H1 (cell line): ENCODE measurements around the gene IQCE. TPM values are rescaled to one million over a fixed set of nuclear protein-coding genes. Genes with fewer than 3 reads are reported as not detected.

ENCODE experiments used
- CTCF ChIA-PET: fragments of 300-600 bp; sonication (Branson Sonifier 250); formaldehyde crosslinking; loops from one replicate; lab custom pipeline; 2021; ENCODE audit not compliant: partially characterized antibody; lab: Charles Lee
- POLR2A ChIA-PET: fragments of 300-600 bp; sonication (Branson Sonifier 250); formaldehyde crosslinking; loops from one replicate; lab custom pipeline; 2021; ENCODE audit warnings: inconsistent platforms; ENCODE audit not compliant: partially characterized antibody; lab: Charles Lee
- DNase-seq, 2 experiments: peaks; one replicate each; pipeline versions ENCODE4 v3.0.0 to v3.0.0-alpha.2; 2010 to 2022; ENCODE audit warnings: low spot score in 2 of 2, low read depth in 1 of 2, mixed read lengths in 1 of 2
- FAIRE-seq: peaks from 2 replicates; lab custom pipeline; 2011; peaks lifted over from hg19 to GRCh38; lab: Jason Lieb, UNC
- H2AFZ ChIP-seq: 2 replicates; pipeline ENCODE4 v1.8.1; 2012; ENCODE audit warnings: low read length, inconsistent platforms
- H2AK5ac ChIP-seq: 2 replicates; pipeline ENCODE4 v1.6.1; 2013; ENCODE audit warnings: low read depth, low read length
- H2BK120ac ChIP-seq: replicated peaks from 2 replicates; pipeline ENCODE3; 2013; ENCODE audit warnings: low read depth, low read length, inconsistent platforms
- H2BK12ac ChIP-seq: 2 replicates; pipeline ENCODE4 v1.6.1; 2013; ENCODE audit warnings: low read depth, low read length
- H2BK15ac ChIP-seq: 2 replicates; pipeline ENCODE4 v1.6.1; 2013; ENCODE audit warnings: low read length
- H2BK20ac ChIP-seq: 2 replicates; pipeline ENCODE4 v1.6.1; 2013; ENCODE audit warnings: low read length
- H2BK5ac ChIP-seq: 2 replicates; pipeline ENCODE4 v1.6.1; 2013; ENCODE audit warnings: low read depth, low read length
- H3K14ac ChIP-seq: 2 replicates; pipeline ENCODE4 v1.6.1; 2013; ENCODE audit warnings: inconsistent platforms; ENCODE audit not compliant: insufficient read length
- H3K18ac ChIP-seq: 2 replicates; pipeline ENCODE4 v1.6.1; 2013; ENCODE audit warnings: low read length; ENCODE audit errors: extremely low read depth
- H3K23ac ChIP-seq: 2 replicates; pipeline ENCODE4 v1.6.1; 2013; ENCODE audit warnings: inconsistent platforms; ENCODE audit not compliant: insufficient read length
- H3K23me2 ChIP-seq: 2 replicates; pipeline ENCODE4 v1.6.1; 2013; ENCODE audit warnings: low read depth, low read length
- H3K27ac ChIP-seq: 2 replicates; pipeline ENCODE4 v1.6.1; 2011; ENCODE audit warnings: low read depth, low read length, inconsistent platforms
- H3K27me3 ChIP-seq, 4 experiments: replicated peaks in 1 of 4; 1 replicate in 1 of 4; 2 replicates in 3 of 4; pipeline versions ENCODE4 v1.6.1 to v1.8.1; 2011 to 2013; ENCODE audit warnings: low read length in 3 of 4, mild to moderate bottlenecking in 3 of 4, inconsistent platforms in 2 of 4, mixed read lengths in 2 of 4, moderate library complexity in 1 of 4; ENCODE audit not compliant: control insufficient read depth in 3 of 4, insufficient read depth in 3 of 4; ENCODE audit errors: extremely low read depth in 1 of 4
- H3K36me3 ChIP-seq, 4 experiments: 2 replicates each; pipeline versions ENCODE4 v1.6.1 to v1.8.1; 2011 to 2013; ENCODE audit warnings: mild to moderate bottlenecking in 4 of 4, low read length in 3 of 4, moderate library complexity in 2 of 4, control low read depth in 1 of 4, inconsistent platforms in 1 of 4; ENCODE audit not compliant: insufficient read depth in 4 of 4, control insufficient read depth in 2 of 4
- H3K4ac ChIP-seq: replicated peaks from 2 replicates; pipeline ENCODE3; 2013; ENCODE audit warnings: low read length, low read depth, mixed read lengths, inconsistent platforms; ENCODE audit not compliant: insufficient read length
- H3K4me1 ChIP-seq, 4 experiments: replicated peaks in 1 of 4; 1 replicate in 1 of 4; 2 replicates in 3 of 4; pipeline versions ENCODE4 v1.6.1 to v1.8.1; 2011 to 2013; ENCODE audit warnings: low read length in 3 of 4, inconsistent platforms in 2 of 4, mixed read lengths in 1 of 4; ENCODE audit not compliant: insufficient read depth in 4 of 4, control insufficient read depth in 3 of 4
- H3K4me2 ChIP-seq, 2 experiments: 2 replicates each; pipeline versions ENCODE4 v1.6.1 to v1.8.1; 2011 to 2013; ENCODE audit warnings: low read depth in 2 of 2, low read length in 2 of 2, control low read depth in 1 of 2, inconsistent platforms in 1 of 2, mild to moderate bottlenecking in 1 of 2; ENCODE audit not compliant: insufficient read depth in 1 of 2
- H3K4me3 ChIP-seq, 4 experiments: fragments of 200-600, 300-600 bp in 1 of 4; sonication (generic), shearing (Covaris generic), sonication (Bioruptor Twin) in 1 of 4; 2 replicates each; pipeline versions ENCODE4 v1.5.1 to v1.8.1; 2011 to 2016; ENCODE audit warnings: low read length in 4 of 4, low read depth in 3 of 4, control low read depth in 2 of 4, inconsistent platforms in 2 of 4, mild to moderate bottlenecking in 2 of 4, mixed read lengths in 1 of 4, moderate library complexity in 1 of 4; ENCODE audit not compliant: insufficient read depth in 2 of 4; ENCODE audit errors: extremely low read depth in 1 of 4
- H3K56ac ChIP-seq: replicated peaks from 2 replicates; pipeline ENCODE3; 2013; ENCODE audit warnings: low read depth, mild to moderate bottlenecking, mixed read lengths, low read length, inconsistent platforms; ENCODE audit not compliant: insufficient read length
- H3K79me1 ChIP-seq: 2 replicates; pipeline ENCODE4 v1.6.1; 2013; ENCODE audit warnings: low read depth, low read length, control low read depth
- H3K79me2 ChIP-seq, 2 experiments: 2 replicates each; pipeline versions ENCODE4 v1.6.1 to v1.8.1; 2012 to 2013; ENCODE audit warnings: low read length in 2 of 2, mild to moderate bottlenecking in 2 of 2, inconsistent platforms in 1 of 2; ENCODE audit not compliant: insufficient read depth in 2 of 2, control insufficient read depth in 1 of 2
- H3K9ac ChIP-seq, 4 experiments: replicated peaks in 1 of 4; 1 replicate in 1 of 4; 2 replicates in 3 of 4; pipeline versions ENCODE4 v1.6.1 to v1.8.1; 2011 to 2013; ENCODE audit warnings: low read depth in 3 of 4, low read length in 3 of 4, control low read depth in 2 of 4, mild to moderate bottlenecking in 2 of 4, moderate library complexity in 2 of 4, inconsistent platforms in 1 of 4; ENCODE audit errors: extremely low read depth in 1 of 4
- H3K9me3 ChIP-seq, 2 experiments: 2 replicates each; pipeline versions ENCODE4 v1.6.1 to v1.8.1; 2012 to 2013; ENCODE audit warnings: mild to moderate bottlenecking in 2 of 2, moderate library complexity in 2 of 2, control low read depth in 1 of 2, inconsistent platforms in 1 of 2, low read depth in 1 of 2, low read length in 1 of 2, mixed read lengths in 1 of 2; ENCODE audit not compliant: insufficient read depth in 2 of 2
- H4K20me1 ChIP-seq, 2 experiments: replicated peaks in 1 of 2; 2 replicates each; pipeline versions ENCODE3 to v1.8.1; 2011 to 2013; ENCODE audit warnings: inconsistent platforms in 2 of 2, low read length in 2 of 2, mild to moderate bottlenecking in 1 of 2; ENCODE audit not compliant: insufficient read depth in 2 of 2, control insufficient read depth in 1 of 2
- H4K5ac ChIP-seq: 2 replicates; pipeline ENCODE4 v1.6.1; 2013; ENCODE audit warnings: low read length, low read depth, mixed read lengths, inconsistent platforms; ENCODE audit not compliant: insufficient read length
- H4K8ac ChIP-seq: 2 replicates; pipeline ENCODE4 v1.8.0; 2013; ENCODE audit warnings: mild to moderate bottlenecking, moderate library complexity, low read length, inconsistent platforms; ENCODE audit not compliant: insufficient read depth; ENCODE audit errors: extremely low read depth
- H4K91ac ChIP-seq: replicated peaks from 2 replicates; pipeline ENCODE3; 2013; ENCODE audit warnings: low read length, mixed read lengths, inconsistent platforms; ENCODE audit not compliant: insufficient read length
- BACH1 ChIP-seq: IDR thresholded peaks from 2 replicates; pipeline ENCODE4 v1.6.1; 2012; ENCODE audit warnings: low read length, improper control_type of control experiment
- BRCA1 ChIP-seq: IDR thresholded peaks from 2 replicates; pipeline ENCODE4 v1.6.1; 2012; ENCODE audit warnings: low read depth, low read length, improper control_type of control experiment
- CBX5 ChIP-seq: fragments of 300-800, 300-1000 bp; sonication (generic); IDR thresholded peaks from 2 replicates; pipeline ENCODE4 v1.7.1; 2016; ENCODE audit warnings: antibody characterized with exemption, low read length, low read depth
- KDM5A ChIP-seq: fragments of 200-600 bp; IDR thresholded peaks from 2 replicates; pipeline ENCODE4 v1.7.1; 2012; ENCODE audit warnings: mild to moderate bottlenecking, low read length, inconsistent platforms, mixed read lengths
- MAX ChIP-seq: IDR thresholded peaks from 2 replicates; pipeline ENCODE4 v1.6.1; 2012; ENCODE audit warnings: inconsistent platforms
- NANOG ChIP-seq: IDR thresholded peaks from 2 replicates; pipeline ENCODE4 v1.6.1; 2011; ENCODE audit warnings: low read length, low read depth, mild to moderate bottlenecking, inconsistent platforms; ENCODE audit not compliant: insufficient read depth, poor library complexity, severe bottlenecking
- NRF1 ChIP-seq: IDR thresholded peaks from 2 replicates; pipeline ENCODE4 v1.6.1; 2011; ENCODE audit warnings: mild to moderate bottlenecking, low read depth, low read length, improper control_type of control experiment
- RAD21 ChIP-seq, 2 experiments: IDR thresholded peaks in 1 of 2; conservative IDR thresholded peaks in 1 of 2; 2 replicates each; pipeline ENCODE4 v1.6.1; 2011; ENCODE audit warnings: low read depth in 2 of 2, low read length in 2 of 2, improper control_type of control experiment in 1 of 2, inconsistent platforms in 1 of 2, mild to moderate bottlenecking in 1 of 2, moderate library complexity in 1 of 2
- TBP ChIP-seq: IDR thresholded peaks from 2 replicates; pipeline ENCODE4 v1.6.1; 2011; ENCODE audit warnings: low read depth, low read length, improper control_type of control experiment
- USF2 ChIP-seq: IDR thresholded peaks from 2 replicates; pipeline ENCODE4 v1.6.1; 2011; ENCODE audit warnings: low read length, improper control_type of control experiment
- WGBS, 2 experiments: shearing (Covaris generic) in 1 of 2; methylation state at CpG; one replicate each; pipeline versions ENCODE4 v1.1.6 to v1.1.7; 2013 to 2015; ENCODE audit warnings: low lambda C conversion rate in 2 of 2, mixed read lengths in 2 of 2, inconsistent platforms in 1 of 2, low coverage in 1 of 2, missing lambda C conversion rate in 1 of 2; ENCODE audit not compliant: insufficient replicate concordance in 2 of 2, insufficient coverage in 1 of 2, insufficient read length in 1 of 2; ENCODE audit errors: extremely low coverage in 1 of 2, missing lambda C conversion rate in 1 of 2; 5-methylcytosine and 5-hydroxymethylcytosine counted together
- polyA plus RNA-seq, 7 experiments: library from polyadenylated mRNA; depleted of rRNA in 3 of 7; stranded (reverse) in 5 of 7; unstranded in 2 of 7; fragments of >200 nt in 5 of 7; fragments of 200-250 nt in 2 of 7; gene quantifications; 1 replicate in 5 of 7; 2 replicates in 1 of 7; 4 replicates in 1 of 7; pipeline versions ENCODE4 v1.2.1 to v1.2.3, GENCODE V29; 2011 to 2013; ENCODE audit warnings: missing spikeins in 2 of 7, mixed read lengths in 2 of 7
- total RNA-seq: library from RNA; stranded (reverse); fragmentation: NEBNext Ultra II Directional; extraction: Animal tissue kit (Norgen Biotek cat#: 25700); gene quantifications from 2 replicates; pipeline ENCODE4 v1.2.1, GENCODE V29; 2021

IQCE gene
- total and polyA plus RNA-seq, 2 of the 8 experiments (the other 6 are each of a cell fraction or from before 2014, with no cell fraction given), result 2.2 to 4.9 TPM

DNA sequence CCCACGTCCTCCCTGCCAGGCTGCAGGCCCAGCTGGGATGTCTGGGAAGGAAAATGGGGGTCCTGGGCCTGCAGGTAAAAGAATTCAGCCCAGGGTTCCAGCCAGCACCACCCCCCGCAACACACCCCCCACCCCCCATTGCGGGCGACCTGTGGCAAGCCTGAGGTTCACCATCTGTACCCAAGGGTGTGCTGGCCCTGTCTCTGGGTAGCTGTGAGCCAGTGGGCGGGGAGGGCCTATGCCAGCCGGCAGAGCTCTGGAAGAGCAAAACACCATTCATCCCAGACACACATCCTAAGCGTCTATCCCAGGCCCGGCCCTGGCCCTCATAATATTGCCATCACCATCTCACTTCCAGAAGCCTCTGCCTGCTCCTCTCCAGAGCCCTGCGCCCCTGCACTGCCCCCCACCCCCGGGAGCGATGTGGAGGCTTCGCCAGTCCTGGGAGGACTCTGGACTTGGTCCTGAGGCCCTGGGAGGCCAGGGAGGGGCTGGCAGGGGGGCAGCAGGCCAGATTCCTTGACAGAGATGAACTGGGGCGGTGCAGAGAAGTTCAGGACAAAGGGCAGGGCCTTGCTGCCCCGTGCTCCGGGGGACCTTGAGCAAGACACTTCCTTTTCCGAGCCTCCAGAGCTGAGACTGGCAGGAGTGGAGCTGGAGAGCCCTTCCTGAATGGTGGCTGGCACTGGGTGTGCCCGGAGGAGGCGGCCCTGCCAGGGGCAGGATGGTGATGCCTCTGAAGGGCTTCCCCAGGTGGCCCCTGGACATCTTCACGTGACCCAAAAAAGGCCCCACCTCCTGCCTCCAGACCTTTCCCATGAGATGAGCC, 64.3 kb downstream of the IQCE start:
- no peak overlapping the region for H3K4me2 ChIP-seq
- no peaks in the 10 kb centered on the region for H3K36me3 ChIP-seq
- no peaks in the 10 kb centered on the region; the same call in 1 of the 2 replicates for H3K23me2 ChIP-seq
- DNase-seq (no peak), FAIRE-seq (no peak)
- H3K56ac ChIP-seq, result no peak overlapping the region
- ChIA-PET CTCF (interaction anchor here (0.9 to 3.6 kb wide), 9 partner anchors 11 to 48 kb away, joined by 3 to 24 read pairs (median 5); no protein-coding TSS in a partner anchor), POLR2A (interaction anchor here (0.8 to 2.4 kb wide), 3 partner anchors 8 to 13 kb away, joined by 4 to 7 read pairs (median 7); partner anchors contain the start of gene TTYH3)
- H3K4ac ChIP-seq, result peak overlapping the region; percentile 84
- H2BK12ac ChIP-seq, result 0 out of 2 replicates have a peak overlapping the region, but pooled peaks have one; percentile 17
- no peaks in the 10 kb centered on the region for H3K27me3 ChIP-seq
- no peak overlapping the region for H3K4me3 ChIP-seq
- H3K27ac ChIP-seq, result no peak overlapping the region
- peaks cover 0 to 23% (median 19%) of the 10 kb centered on the region in 4 experiments; a peak in 6 of 7 replicates for H3K4me1 ChIP-seq
- H2BK15ac ChIP-seq, result peak overlapping the region; percentile 29; the same call in 1 of the 2 replicates
- H2AK5ac ChIP-seq, result no peak overlapping the region
- no peaks in the 10 kb centered on the region for H3K79me1 ChIP-seq
- H4K8ac ChIP-seq, result peak overlapping the region; percentile 88; the same call in 1 of the 2 replicates
- H2AFZ ChIP-seq, result no peak overlapping the region
- H3K79me2 ChIP-seq, result no peaks in the 10 kb centered on the region
- H3K23ac ChIP-seq, result no peak overlapping the region
- no peak overlapping the region for H3K9ac ChIP-seq
- no peak overlapping the region for H3K18ac ChIP-seq
- no peak overlapping the region for H2BK120ac ChIP-seq
- no peaks in the 10 kb centered on the region for H4K20me1 ChIP-seq
- H3K9me3 ChIP-seq, result no peaks in the 10 kb centered on the region
- H4K91ac ChIP-seq, result peak overlapping the region; percentile 85
- H4K5ac ChIP-seq, result no peak overlapping the region
- no peak overlapping the region for H3K14ac ChIP-seq
- WGBS, 2 experiments, result 92% methylated on average over 17 of the region's 19 CpGs; no CpG with 5 or more reads in 1 of the 2 experiments
- 0 out of 2 replicates have a peak overlapping the region, but pooled peaks have one; percentile 78 for H2BK5ac ChIP-seq
- 0 out of 2 replicates have a peak overlapping the region, but pooled peaks have one; percentile 61 for H2BK20ac ChIP-seq
- TF ChIP-seq KDM5A (no peak), BACH1 (no peak), USF2 (no peak), NANOG (no peak), RAD21 (IDR thresholded peaks at IDR 0.05 in 1 of 2, conservative IDR thresholded peaks at IDR 0.05 in 1 of 2; ENCODE audit: low read depth in 2 of 2, low read length in 2 of 2) (no peak), NRF1 (no peak), BRCA1 (no peak), TBP (no peak), MAX (no peak), CBX5 (no peak)
